ENCODE results near the gene PXDN. TPM values are rescaled to one million over a fixed set of nuclear protein-coding genes. Genes with fewer than 3 reads are reported as not detected.

PXDN gene
- total and polyA plus RNA-seq, 10 of the 15 experiments (the other 5 are each of a cell fraction or from before 2014, with no cell fraction given): 0.12 to 0.69 (median 0.23) TPM; not detected in 5

- CTCF ChIA-PET: no interaction called here
- no peak for TF ChIP-seq SMAD5 (IDR thresholded peaks at IDR 0.05; ENCODE audit: low read depth)
- TF ChIP-seq NKRF (conservative IDR thresholded peaks at IDR 0.05): no peak
- TF ChIP-seq YY1 (IDR thresholded peaks at IDR 0.05; ENCODE audit: low read depth, low read length): no peak
- TF ChIP-seq CREB1 (IDR thresholded peaks at IDR 0.05; ENCODE audit: low read depth): no peak
- TF ChIP-seq CTCF (IDR thresholded peaks at IDR 0.05 in 2 of 3, conservative IDR thresholded peaks at IDR 0.05 in 1 of 3; ENCODE audit: control insufficient read depth in 2 of 3, extremely low read depth in 1 of 3, insufficient read depth in 1 of 3, low read depth in 3 of 3, low read length in 3 of 3): no peak
- no peak for TF ChIP-seq SMARCA5 (IDR thresholded peaks at IDR 0.05)
- TF ChIP-seq MYB (IDR thresholded peaks at IDR 0.05; ENCODE audit: borderline replicate concordance, low read depth, low read length): no peak
- TF ChIP-seq CBX5 (IDR thresholded peaks at IDR 0.05; ENCODE audit: low read depth): no peak
- no peak for TF ChIP-seq BACH1 (IDR thresholded peaks at IDR 0.05; ENCODE audit: borderline replicate concordance)
- no peak for TF ChIP-seq ZZZ3 (IDR thresholded peaks at IDR 0.05; ENCODE audit: control insufficient read depth, insufficient read length, low read depth)
- TF ChIP-seq STAT3 (IDR thresholded peaks at IDR 0.05; ENCODE audit: low read depth, low read length): no peak
- no peak for TF ChIP-seq SIX5 (IDR thresholded peaks at IDR 0.05; ENCODE audit: low read depth, low read length, severe bottlenecking)
- no peak for TF ChIP-seq CREM (IDR thresholded peaks at IDR 0.05; ENCODE audit: low read depth)
- POLR2A ChIA-PET: no interaction called here
- H4K20me1 ChIP-seq (ENCODE audit: control insufficient read depth, insufficient read depth): no peaks in the 10 kb centered on the region
- no peak overlapping the region for H3K9ac ChIP-seq (ENCODE audit: control insufficient read depth, insufficient read depth, low read length)
- no peak overlapping the region for H3K4me2 ChIP-seq (ENCODE audit: control insufficient read depth, insufficient read depth)
- no peak for DNase-seq (ENCODE audit: low read depth, low spot score)
- no peaks in the 10 kb centered on the region for H3K4me1 ChIP-seq (ENCODE audit: control insufficient read depth, insufficient read depth, low read length)
- H3K79me2 ChIP-seq (ENCODE audit: control insufficient read depth, insufficient read depth, low read length): no peaks in the 10 kb centered on the region
- no peaks in the 10 kb centered on the region for H3K9me3 ChIP-seq (replicated peaks; ENCODE audit: control insufficient read depth, insufficient read depth, low read length)
- no peaks in the 10 kb centered on the region for H3K36me3 ChIP-seq (ENCODE audit: control insufficient read depth in 2 of 2, insufficient read depth in 2 of 2, low read length in 1 of 2)
- H3K27ac ChIP-seq (ENCODE audit: control insufficient read depth, insufficient read depth): no peak overlapping the region
- no peaks in the 10 kb centered on the region for H3K27me3 ChIP-seq (replicated peaks in 1 of 2; ENCODE audit: control insufficient read depth in 2 of 2, insufficient read depth in 2 of 2, low read length in 1 of 2)
- SMC1A ChIA-PET (ENCODE audit: uncharacterized antibody, unreplicated experiment): no interaction called here
- no peak overlapping the region for H3K4me3 ChIP-seq
- intact Hi-C loops (cut with micrococcal nuclease; ENCODE audit: unreplicated experiment) (no loop called here), in situ Hi-C loops (cut with MboI) (no loop called here)
- no peak for FAIRE-seq
- RAD21 ChIA-PET (ENCODE audit: unreplicated experiment): no interaction called here
- 32% methylated on average over 9 of the region's 9 CpGs for WGBS (ENCODE audit: insufficient coverage, insufficient replicate concordance, low lambda C conversion rate, missing lambda C conversion rate)
- H2AFZ ChIP-seq (ENCODE audit: control insufficient read depth, low read depth, low read length): no peak overlapping the region
- ATAC-seq: no peak
- BruUV-seq (replicated peaks): no TSS peak
Measured at GRCh38 chr2:1627628-1628381, 116.5 kb downstream of the PXDN start.

All from GM12878 (cell line).